ENCODE data around the gene TMEM236.

- no peak for TF ChIP-seq CTCF (conservative IDR thresholded peaks at IDR 0.05; ENCODE audit: low read length)
- TF ChIP-seq EZH2phosphoT487 (IDR thresholded peaks at IDR 0.05; ENCODE audit: borderline replicate concordance) = no peak
Measured at GRCh38 chr10:17765602-17766001, 13.6 kb downstream of the TMEM236 start.

Data from Loucy (cell line).